HUES48 (cell line): ENCODE measurements around the gene PLXDC2.

Source experiments
- H3K27ac ChIP-seq: one replicate; pipeline ENCODE4 v1.7.0; 2013; ENCODE audit warnings: low read depth, low read length, inconsistent platforms
- H3K27me3 ChIP-seq: 2 replicates; pipeline ENCODE4 v1.6.1; 2013; ENCODE audit warnings: mild to moderate bottlenecking, low read length; ENCODE audit not compliant: control insufficient read depth, insufficient read depth
- H3K36me3 ChIP-seq: 2 replicates; pipeline ENCODE4 v1.6.1; 2013; ENCODE audit warnings: low read length; ENCODE audit not compliant: control insufficient read depth, insufficient read depth
- H3K4me1 ChIP-seq: 2 replicates; pipeline ENCODE4 v1.6.1; 2013; ENCODE audit warnings: mild to moderate bottlenecking, low read length; ENCODE audit not compliant: control insufficient read depth, insufficient read depth
- H3K4me3 ChIP-seq: 2 replicates; pipeline ENCODE4 v1.5.1; 2013; ENCODE audit warnings: mild to moderate bottlenecking, low read depth, low read length
- H3K9ac ChIP-seq: 2 replicates; pipeline ENCODE4 v1.6.1; 2013; ENCODE audit warnings: mild to moderate bottlenecking, low read depth, low read length, moderate library complexity
- H3K9me3 ChIP-seq: 2 replicates; pipeline ENCODE4 v1.6.1; 2013; ENCODE audit warnings: low read length; ENCODE audit not compliant: control insufficient read depth, insufficient read depth

PLXDC2 gene

GRCh38 chr10:20271490-20271889 lies 455.3 kb downstream of the PLXDC2 start:
- Histone ChIP-seq H3K27ac (no peak overlapping the region), H3K27me3 (no peaks in the 10 kb centered on the region), H3K9me3 (no peaks in the 10 kb centered on the region), H3K4me3 (no peak overlapping the region), H3K4me1 (no peaks in the 10 kb centered on the region), H3K9ac (no peak overlapping the region), H3K36me3 (no peaks in the 10 kb centered on the region)

- Histone ChIP-seq H3K9me3 (no peaks in the 10 kb centered on the region), H3K27me3 (no peaks in the 10 kb centered on the region), H3K9ac (no peak overlapping the region), H3K4me1 (no peaks in the 10 kb centered on the region), H3K36me3 (no peaks in the 10 kb centered on the region), H3K4me3 (no peak overlapping the region), H3K27ac (no peak overlapping the region)
Observed at GRCh38 chr10:20272608-20273007, 456.4 kb downstream of the PLXDC2 start.

- Histone ChIP-seq H3K36me3 (0 out of 2 replicates have a peak, but pooled peaks cover 2% of the 10 kb centered on the region), H3K9ac (no peak overlapping the region), H3K9me3 (no peaks in the 10 kb centered on the region), H3K27ac (no peak overlapping the region), H3K4me3 (no peak overlapping the region), H3K27me3 (no peaks in the 10 kb centered on the region), H3K4me1 (no peaks in the 10 kb centered on the region)
Observed at GRCh38 chr10:20274571-20274970, 458.3 kb downstream of the PLXDC2 start.

GRCh38 chr10:20276127-20276979 lies 460.1 kb downstream of the PLXDC2 start:
- Histone ChIP-seq H3K27me3 (no peaks in the 10 kb centered on the region), H3K27ac (no peak overlapping the region), H3K9me3 (no peaks in the 10 kb centered on the region), H3K9ac (no peak overlapping the region), H3K36me3 (peaks cover 6% of the 10 kb centered on the region; the same call in 1 of the 2 replicates), H3K4me1 (no peaks in the 10 kb centered on the region), H3K4me3 (no peak overlapping the region)

- Histone ChIP-seq H3K27ac (no peak overlapping the region), H3K9me3 (no peaks in the 10 kb centered on the region), H3K27me3 (no peaks in the 10 kb centered on the region), H3K4me1 (no peaks in the 10 kb centered on the region), H3K36me3 (peaks cover 6% of the 10 kb centered on the region; the same call in 1 of the 2 replicates), H3K4me3 (no peak overlapping the region), H3K9ac (no peak overlapping the region)
Observed at GRCh38 chr10:20277820-20278219, 461.6 kb downstream of the PLXDC2 start.

GRCh38 chr10:20281579-20281978 lies 465.3 kb downstream of the PLXDC2 start:
- H3K27me3 ChIP-seq: no peaks in the 10 kb centered on the region
- H3K36me3 ChIP-seq: peaks cover 6% of the 10 kb centered on the region; the same call in 1 of the 2 replicates
- H3K4me1 ChIP-seq: no peaks in the 10 kb centered on the region
- no peak overlapping the region for H3K9ac ChIP-seq
- no peak overlapping the region for H3K4me3 ChIP-seq
- no peak overlapping the region for H3K27ac ChIP-seq
- H3K9me3 ChIP-seq: no peaks in the 10 kb centered on the region

GRCh38 chr10:20287586-20287985 lies 471.4 kb downstream of the PLXDC2 start:
- Histone ChIP-seq H3K27me3 (no peaks in the 10 kb centered on the region), H3K9ac (no peak overlapping the region), H3K4me3 (no peak overlapping the region), H3K36me3 (no peaks in the 10 kb centered on the region), H3K9me3 (no peaks in the 10 kb centered on the region; the same call in 1 of the 2 replicates), H3K27ac (no peak overlapping the region), H3K4me1 (0 out of 2 replicates have a peak, but pooled peaks cover 3% of the 10 kb centered on the region)

- no peaks in the 10 kb centered on the region for H3K27me3 ChIP-seq
- no peak overlapping the region for H3K4me3 ChIP-seq
- no peak overlapping the region for H3K9ac ChIP-seq
- H3K36me3 ChIP-seq: no peaks in the 10 kb centered on the region
- no peak overlapping the region for H3K27ac ChIP-seq
- no peaks in the 10 kb centered on the region; the same call in 1 of the 2 replicates for H3K9me3 ChIP-seq
- H3K4me1 ChIP-seq: 0 out of 2 replicates have a peak, but pooled peaks cover 3% of the 10 kb centered on the region
Observed at GRCh38 chr10:20288060-20288459, 471.8 kb downstream of the PLXDC2 start.

GRCh38 chr10:20289070-20289828 lies 473.0 kb downstream of the PLXDC2 start:
- H3K27ac ChIP-seq: no peak overlapping the region
- H3K9ac ChIP-seq: no peak overlapping the region
- 0 out of 2 replicates have a peak, but pooled peaks cover 3% of the 10 kb centered on the region for H3K4me1 ChIP-seq
- H3K4me3 ChIP-seq: no peak overlapping the region
- no peaks in the 10 kb centered on the region for H3K27me3 ChIP-seq
- H3K36me3 ChIP-seq: no peaks in the 10 kb centered on the region
- no peaks in the 10 kb centered on the region; the same call in 1 of the 2 replicates for H3K9me3 ChIP-seq

- no peak overlapping the region for H3K9ac ChIP-seq
- no peak overlapping the region for H3K27ac ChIP-seq
- peaks cover 20% of the 10 kb centered on the region for H3K9me3 ChIP-seq
- no peak overlapping the region for H3K4me3 ChIP-seq
- no peaks in the 10 kb centered on the region for H3K36me3 ChIP-seq
- H3K4me1 ChIP-seq: no peaks in the 10 kb centered on the region
- no peaks in the 10 kb centered on the region for H3K27me3 ChIP-seq
Observed at GRCh38 chr10:20298417-20298816, 482.2 kb downstream of the PLXDC2 start.
